ENCODE data around the gene MRPL33. TPM values are rescaled to one million over a fixed set of nuclear protein-coding genes. Genes with fewer than 3 reads are reported as not detected.

The MRPL33 gene
- total and polyA plus RNA-seq, 2 of the 13 experiments (the other 11 are each of a cell fraction or from before 2014, with no cell fraction given), result 69.7 to 218 TPM

DNA sequence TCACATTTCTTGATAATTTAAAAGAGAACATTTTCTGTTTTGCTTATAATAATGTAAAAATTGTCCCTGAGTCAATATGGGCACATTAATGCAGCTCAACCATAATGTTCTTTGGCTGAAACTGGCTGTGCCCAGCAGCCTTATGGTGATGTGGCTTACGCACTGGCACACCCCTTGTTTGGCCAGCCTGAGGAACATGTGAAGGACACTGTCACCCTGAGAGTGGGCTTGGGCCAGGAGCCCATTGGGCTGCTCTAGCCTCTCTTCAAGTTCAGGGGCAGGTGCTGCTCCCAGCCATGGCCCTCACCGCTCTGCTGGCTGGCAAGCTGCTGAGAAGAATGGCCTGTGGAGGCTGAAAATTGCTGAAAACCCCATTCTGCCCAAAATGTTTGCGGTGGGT, 37.5 kb downstream of the MRPL33 start:
- Histone ChIP-seq H3K4me1 (ENCODE audit: insufficient read depth, low read length) (peaks cover 15% of the 10 kb centered on the region), H3K36me3 (replicated peaks in 1 of 2; ENCODE audit: control insufficient read depth in 1 of 2, insufficient read depth in 2 of 2, low read length in 2 of 2) (no peaks in the 10 kb centered on the region), H3K79me2 (ENCODE audit: insufficient read depth, low read length) (no peaks in the 10 kb centered on the region), H3K4me2 (ENCODE audit: low read depth, low read length) (no peak overlapping the region), H3K27ac (ENCODE audit: extremely low read length, insufficient read depth, low read length) (no peak overlapping the region), H3K9ac (ENCODE audit: insufficient read depth, low read depth, low read length) (no peak overlapping the region), H3K9me3 (ENCODE audit: low read length) (no peaks in the 10 kb centered on the region), H4K20me1 (ENCODE audit: insufficient read depth, low read length) (no peaks in the 10 kb centered on the region), H3K4me3 (replicated peaks in 1 of 3; ENCODE audit: insufficient read depth in 1 of 3, low read depth in 2 of 3, low read length in 3 of 3) (no peak overlapping the region), H3K27me3 (ENCODE audit: control insufficient read depth in 1 of 2, insufficient read depth in 2 of 2, low read length in 2 of 2) (no peaks in the 10 kb centered on the region), H2AFZ (ENCODE audit: low read length) (no peak overlapping the region)
- FAIRE-seq (no peak), DNase-seq (ENCODE audit: low spot score) (no peak), ATAC-seq (no peak)
- intact Hi-C loops (cut with micrococcal nuclease; ENCODE audit: unreplicated experiment), result loop anchor here (10.0 kb wide), 1 partner anchor 196 kb away; no protein-coding TSS in a partner anchor
- 99% methylated on average over 3 of the region's 3 CpGs for WGBS (ENCODE audit: low lambda C conversion rate)
- CTCF ChIA-PET (ENCODE audit: low intra/inter-chr PET ratio, low total read pairs), result no interaction called here
- no peak for TF ChIP-seq ZNF777 (CRISPR knock-in tag; IDR thresholded peaks at IDR 0.05)
- TF ChIP-seq, protein P1, sequence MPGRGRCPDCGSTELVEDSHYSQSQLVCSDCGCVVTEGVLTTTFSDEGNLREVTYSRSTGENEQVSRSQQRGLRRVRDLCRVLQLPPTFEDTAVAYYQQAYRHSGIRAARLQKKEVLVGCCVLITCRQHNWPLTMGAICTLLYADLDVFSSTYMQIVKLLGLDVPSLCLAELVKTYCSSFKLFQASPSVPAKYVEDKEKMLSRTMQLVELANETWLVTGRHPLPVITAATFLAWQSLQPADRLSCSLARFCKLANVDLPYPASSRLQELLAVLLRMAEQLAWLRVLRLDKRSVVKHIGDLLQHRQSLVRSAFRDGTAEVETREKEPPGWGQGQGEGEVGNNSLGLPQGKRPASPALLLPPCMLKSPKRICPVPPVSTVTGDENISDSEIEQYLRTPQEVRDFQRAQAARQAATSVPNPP (CRISPR knock-in tag; IDR thresholded peaks at IDR 0.05), result no peak
- no peak for TF ChIP-seq SKI (IDR thresholded peaks at IDR 0.05; ENCODE audit: partially characterized antibody)
- no peak for TF ChIP-seq TBL1XR1 (IDR thresholded peaks at IDR 0.05; ENCODE audit: borderline replicate concordance, low read length, partially characterized antibody)
- no peak for TF ChIP-seq IRF2 (CRISPR knock-in tag; IDR thresholded peaks at IDR 0.05)
- TF ChIP-seq NONO (IDR thresholded peaks at IDR 0.05), result no peak
- TF ChIP-seq NONO (CRISPR knock-in tag; conservative IDR thresholded peaks at IDR 0.05), result no peak
- no peak for TF ChIP-seq THAP11 (CRISPR knock-in tag; IDR thresholded peaks at IDR 0.05)
- no peak for TF ChIP-seq ZNF629 (CRISPR knock-in tag; conservative IDR thresholded peaks at IDR 0.05)
- no peak for TF ChIP-seq ARID2 (CRISPR knock-in tag; IDR thresholded peaks at IDR 0.05; ENCODE audit: borderline replicate concordance)
- TF ChIP-seq ATF7 (IDR thresholded peaks at IDR 0.05), result no peak
- no peak for TF ChIP-seq ATF7 (CRISPR knock-in tag; IDR thresholded peaks at IDR 0.05)
- TF ChIP-seq, protein P2, sequence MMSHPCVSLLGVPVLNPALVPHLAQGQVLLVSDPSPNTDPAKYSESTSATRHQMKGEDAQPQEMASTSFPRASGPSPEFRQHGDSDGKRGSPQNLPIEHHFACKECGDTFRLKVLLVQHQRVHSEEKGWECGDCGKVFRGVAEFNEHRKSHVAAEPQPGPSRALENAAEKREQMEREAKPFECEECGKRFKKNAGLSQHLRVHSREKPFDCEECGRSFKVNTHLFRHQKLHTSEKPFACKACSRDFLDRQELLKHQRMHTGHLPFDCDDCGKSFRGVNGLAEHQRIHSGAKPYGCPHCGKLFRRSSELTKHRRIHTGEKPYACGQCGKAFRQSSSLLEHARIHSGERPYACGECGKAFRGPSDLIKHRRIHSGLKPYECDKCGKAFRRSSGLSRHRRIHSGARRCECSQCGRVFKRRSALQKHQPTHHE (CRISPR knock-in tag; IDR thresholded peaks at IDR 0.05; ENCODE audit: borderline replicate concordance), result no peak
- TF ChIP-seq, protein P3, sequence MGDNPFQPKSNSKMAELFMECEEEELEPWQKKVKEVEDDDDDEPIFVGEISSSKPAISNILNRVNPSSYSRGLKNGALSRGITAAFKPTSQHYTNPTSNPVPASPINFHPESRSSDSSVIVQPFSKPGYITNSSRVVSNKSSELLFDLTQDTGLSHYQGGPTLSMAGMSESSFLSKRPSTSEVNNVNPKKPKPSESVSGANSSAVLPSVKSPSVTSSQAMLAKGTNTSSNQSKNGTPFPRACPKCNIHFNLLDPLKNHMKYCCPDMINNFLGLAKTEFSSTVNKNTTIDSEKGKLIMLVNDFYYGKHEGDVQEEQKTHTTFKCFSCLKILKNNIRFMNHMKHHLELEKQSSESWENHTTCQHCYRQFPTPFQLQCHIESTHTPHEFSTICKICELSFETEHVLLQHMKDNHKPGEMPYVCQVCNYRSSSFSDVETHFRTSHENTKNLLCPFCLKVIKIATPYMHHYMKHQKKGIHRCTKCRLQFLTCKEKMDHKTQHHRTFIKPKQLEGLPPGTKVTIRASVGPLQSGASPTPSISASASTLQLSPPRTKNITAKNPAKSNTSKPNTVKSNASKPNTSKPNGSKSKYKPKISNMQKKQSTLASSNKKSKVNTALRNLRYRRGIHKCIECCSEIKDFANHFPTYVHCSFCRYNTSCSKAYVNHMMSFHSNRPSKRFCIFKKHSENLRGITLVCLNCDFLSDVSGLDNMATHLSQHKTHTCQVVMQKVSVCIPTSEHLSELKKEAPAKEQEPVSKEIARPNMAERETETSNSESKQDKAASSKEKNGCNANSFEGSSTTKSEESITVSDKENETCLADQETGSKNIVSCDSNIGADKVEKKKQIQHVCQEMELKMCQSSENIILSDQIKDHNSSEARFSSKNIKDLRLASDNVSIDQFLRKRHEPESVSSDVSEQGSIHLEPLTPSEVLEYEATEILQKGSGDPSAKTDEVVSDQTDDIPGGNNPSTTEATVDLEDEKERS (CRISPR knock-in tag; IDR thresholded peaks at IDR 0.05), result no peak
- in situ Hi-C loops (cut with HindIII; ENCODE audit: extremely low pct_ligation_motif_present, low pct_unique_long_range_greater_than_20kb), result no loop called here
- no TSS peak for BruUV-seq (replicated peaks)
- POLR2A ChIA-PET, result no interaction called here
